AG20443 (cell line): ENCODE measurements around the gene BRSK2.
A peak's percentile ranks its signal among the peaks of the same experiment; 100 is the strongest.

ENCODE experiments used
- DNase-seq: peaks from one replicate; pipeline ENCODE4 v3.0.0; 2012; ENCODE audit warnings: low spot score, mixed read lengths

Gene BRSK2

GRCh38 chr11:1397146-1397861 is 7.6 kb downstream of the BRSK2 start:
- DNase-seq = no peak

DNA sequence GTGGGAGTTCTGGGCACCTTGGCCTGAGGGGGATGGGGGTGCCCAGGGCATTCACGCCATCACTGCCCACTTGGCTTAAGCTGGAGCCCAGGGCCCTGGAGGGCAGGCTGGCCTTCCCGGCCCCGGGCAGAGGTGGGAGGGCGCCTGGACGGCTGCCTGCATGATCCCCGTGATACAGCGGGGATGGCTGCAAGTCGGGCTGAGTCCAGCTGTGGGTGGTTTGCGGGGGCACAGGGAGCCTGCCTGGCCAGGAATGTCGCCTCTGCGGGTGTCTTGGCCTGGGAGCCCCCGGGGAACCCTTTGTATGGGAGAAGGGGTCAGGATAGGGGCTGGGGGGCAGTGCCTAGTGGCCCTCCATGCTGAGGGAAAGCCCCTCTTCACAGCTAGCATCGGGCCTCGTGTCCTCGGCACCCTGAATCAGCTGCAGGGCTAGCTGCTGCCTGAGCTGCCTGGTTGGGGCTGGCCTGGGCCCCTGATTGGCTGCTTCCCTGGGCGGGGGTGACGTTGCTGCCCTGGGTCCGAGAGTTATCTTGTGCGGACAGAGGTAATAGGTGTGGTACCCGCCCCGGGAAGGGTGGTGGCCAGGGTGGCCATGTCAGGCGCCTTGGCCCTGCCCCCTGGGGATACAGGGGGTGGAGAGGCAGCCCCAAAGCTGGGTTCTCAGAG is 8.3 kb downstream of the BRSK2 start:
- DNase-seq = no peak

GRCh38 chr11:1398528-1399235 is 8.9 kb downstream of the BRSK2 start:
- no peak for DNase-seq

- no peak for DNase-seq
Measured at GRCh38 chr11:1399386-1400316, 9.9 kb downstream of the BRSK2 start.

DNA sequence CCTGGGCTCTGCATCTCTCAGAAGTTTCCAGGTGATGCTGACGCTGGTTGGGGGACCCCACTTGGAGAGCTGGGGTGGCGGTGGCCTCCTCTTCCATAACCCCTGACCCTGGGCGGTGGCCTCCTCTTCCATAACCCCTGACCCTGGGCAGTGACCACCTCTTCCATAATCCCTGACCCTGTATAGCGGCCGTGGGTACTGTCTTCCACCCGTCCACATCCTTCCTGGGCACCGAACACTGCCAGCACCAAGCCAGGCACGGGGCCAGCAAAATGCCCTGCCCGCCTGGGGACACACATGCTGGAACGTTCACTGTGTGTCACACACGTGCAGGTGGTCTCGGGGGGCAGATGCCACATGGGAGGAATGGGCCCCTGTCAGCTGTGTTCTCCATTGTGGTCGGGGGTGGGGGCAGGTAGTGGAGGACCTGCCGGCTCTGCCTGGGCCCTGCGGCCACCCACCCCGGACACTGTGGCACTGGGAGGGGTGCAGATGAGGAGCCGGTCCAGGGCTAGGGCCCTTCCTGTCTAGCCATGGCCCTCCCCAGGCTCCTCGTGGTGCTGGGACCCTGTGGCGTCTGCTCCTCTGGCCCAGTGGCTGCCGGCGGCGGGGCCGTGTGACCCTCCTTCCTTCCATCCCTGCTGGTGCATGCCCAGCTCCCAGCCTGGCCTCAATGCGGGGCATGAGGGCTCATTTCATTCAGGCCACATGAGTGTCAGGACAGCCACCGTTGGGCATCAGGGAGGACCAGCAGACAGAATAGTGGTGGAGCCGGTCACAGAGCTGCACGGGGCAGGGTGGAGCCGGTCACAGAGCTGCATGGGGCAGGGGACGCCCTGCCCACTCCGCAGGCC is 10.8 kb downstream of the BRSK2 start:
- DNase-seq = no peak

GRCh38 chr11:1401171-1401445 is 11.4 kb downstream of the BRSK2 start:
- no peak for DNase-seq

GRCh38 chr11:1401656-1402221 is 12.0 kb downstream of the BRSK2 start:
- peak; percentile 91 for DNase-seq

DNA sequence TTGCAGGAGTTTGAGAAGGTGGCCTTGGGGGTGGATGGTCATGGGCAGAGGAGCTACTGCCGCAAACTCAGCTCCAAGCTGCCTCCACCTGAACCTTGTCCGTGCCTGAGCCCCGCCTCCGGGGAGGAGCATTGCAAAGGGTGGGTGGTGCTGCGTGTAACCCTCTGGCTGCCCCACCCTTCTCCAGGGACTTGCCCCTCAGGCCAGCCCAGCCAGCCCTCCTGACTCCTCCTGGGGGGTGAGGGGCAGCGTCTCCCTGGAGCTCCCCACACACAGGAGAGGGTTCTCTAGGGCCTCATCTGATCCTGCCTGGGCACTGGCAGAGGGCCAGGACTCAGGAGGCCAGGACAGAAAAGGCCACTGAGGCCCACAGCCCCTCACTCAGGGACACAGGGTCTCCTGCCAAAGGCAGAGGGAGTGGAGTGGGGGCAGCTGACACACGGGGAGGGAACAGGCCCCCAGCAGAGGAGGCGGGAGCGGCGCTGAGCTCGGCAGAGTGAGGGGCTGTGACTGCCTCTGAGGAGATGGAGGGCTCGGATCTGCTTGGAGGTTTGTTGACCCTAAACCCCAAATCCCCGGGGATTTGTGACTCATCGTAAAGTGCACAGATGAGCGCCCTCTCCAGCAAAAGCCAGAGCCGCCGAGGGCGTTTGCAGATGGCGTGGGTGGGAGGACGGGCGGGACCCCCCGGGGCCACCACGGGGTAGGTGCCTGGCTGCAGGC is 12.8 kb downstream of the BRSK2 start:
- DNase-seq = no peak

GRCh38 chr11:1403078-1403620 is 13.4 kb downstream of the BRSK2 start:
- DNase-seq = no peak

DNA sequence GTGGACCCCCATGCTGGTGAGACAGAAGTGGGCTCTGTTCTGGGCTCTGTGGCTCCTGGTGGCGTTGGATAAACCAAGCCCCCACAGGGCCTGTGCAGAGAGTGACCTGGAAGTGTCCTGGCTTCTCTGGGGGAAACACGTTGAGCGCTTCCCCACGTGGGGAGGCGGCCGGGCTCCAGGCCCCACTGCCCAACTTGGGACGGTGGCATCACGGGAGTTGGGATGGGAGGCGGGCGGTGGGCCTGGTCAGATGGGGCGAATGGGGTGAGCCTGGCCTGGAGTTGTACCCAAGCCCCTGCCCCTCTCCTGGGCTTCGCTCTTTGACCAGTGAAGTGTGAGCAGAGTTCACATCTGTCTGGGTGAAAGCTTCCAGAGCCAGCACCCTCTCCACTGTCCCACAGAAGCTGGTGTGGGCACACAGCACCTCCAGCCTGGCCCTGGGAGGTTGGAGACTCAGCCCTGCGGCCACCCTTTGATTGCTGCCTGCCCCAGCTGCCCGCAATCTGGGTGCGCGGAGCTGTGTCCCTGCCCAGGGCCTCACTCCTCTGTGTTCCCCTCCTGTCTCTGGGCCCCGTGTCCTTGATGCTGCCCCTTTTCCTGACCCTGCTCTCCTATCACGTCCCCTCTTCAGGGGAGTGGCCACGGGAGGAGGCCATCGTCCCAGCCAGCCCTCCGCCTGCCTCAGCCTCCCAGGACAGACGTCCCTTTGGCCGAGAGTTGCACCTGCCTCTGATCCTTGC is 14.2 kb downstream of the BRSK2 start:
- DNase-seq = no peak

- no peak for DNase-seq
Measured at GRCh38 chr11:1404461-1405185, 14.9 kb downstream of the BRSK2 start.

DNA sequence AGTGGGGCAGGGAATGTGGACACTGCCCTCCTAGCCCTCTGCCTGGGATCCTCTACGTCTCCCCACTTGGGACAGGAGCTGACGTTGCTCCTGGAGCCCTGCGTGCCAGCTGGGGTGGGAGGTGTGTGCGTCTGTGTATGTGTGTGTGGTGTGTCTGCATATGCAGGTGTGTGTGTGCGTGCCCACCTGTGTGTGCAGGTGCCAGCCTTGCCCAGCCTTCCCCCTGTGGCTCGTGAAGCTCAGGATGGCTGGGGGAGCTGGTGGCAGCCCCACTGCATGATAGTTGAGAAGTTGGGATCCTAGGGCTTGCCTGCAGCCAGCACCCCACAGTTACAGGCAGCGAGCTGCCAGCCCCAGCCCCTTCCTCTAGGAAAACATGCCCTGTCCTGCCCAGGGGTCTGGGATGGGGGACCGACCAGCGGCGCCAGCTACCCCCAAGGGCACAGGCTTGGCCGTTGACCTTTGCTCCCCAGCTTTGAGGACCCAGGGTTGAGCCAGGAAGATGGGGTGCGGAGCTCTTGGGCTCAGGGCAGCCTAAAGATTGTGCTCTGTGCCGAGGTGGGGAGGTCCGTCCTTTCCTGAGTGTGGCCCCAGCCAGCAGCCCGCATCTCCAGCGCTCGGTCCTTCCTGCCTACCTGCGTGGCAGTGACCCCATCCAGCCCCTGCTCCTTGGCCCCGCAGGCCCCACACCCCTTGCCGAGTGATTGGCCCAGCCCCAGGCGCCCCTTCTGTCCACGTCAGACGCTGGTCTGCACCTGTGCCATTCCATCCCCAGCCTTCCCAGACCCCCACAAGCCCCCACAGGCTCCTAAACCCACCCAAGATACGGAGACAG is 15.7 kb downstream of the BRSK2 start:
- no peak for DNase-seq

GRCh38 chr11:1406571-1407485 is 17.1 kb downstream of the BRSK2 start:
- no peak for DNase-seq

GRCh38 chr11:1407668-1408067 is 17.9 kb downstream of the BRSK2 start:
- DNase-seq = no peak

DNA sequence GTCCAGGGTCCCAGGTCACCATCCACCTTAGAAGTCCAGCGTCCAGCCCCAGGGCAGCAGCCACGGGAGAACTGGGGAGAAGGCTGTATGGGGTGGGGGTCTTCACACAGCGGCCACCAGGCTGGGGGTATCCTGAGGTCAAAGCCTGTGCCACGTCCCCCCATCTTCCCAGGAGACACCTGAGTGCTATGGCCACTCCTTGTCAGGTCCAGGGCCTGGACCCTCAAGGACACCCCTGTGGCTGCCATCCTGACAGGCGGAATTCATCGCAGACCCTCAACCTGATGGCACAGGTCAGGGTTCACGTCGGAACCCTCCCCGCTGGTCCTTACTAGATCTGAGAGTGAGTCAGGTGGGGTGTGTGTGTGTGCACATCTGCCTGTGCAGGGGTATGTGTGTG is 18.6 kb downstream of the BRSK2 start:
- DNase-seq = no peak

- DNase-seq = no peak
Measured at GRCh38 chr11:1409108-1409851, 19.5 kb downstream of the BRSK2 start.
